ENCODE results near the gene MAPK12. TPM values are rescaled to one million over a fixed set of nuclear protein-coding genes. Genes with fewer than 3 reads are reported as not detected.
A peak's percentile ranks its signal among the peaks of the same experiment; 100 is the strongest.

The MAPK12 gene
- total RNA-seq, 1 donor: 28.0 TPM

- no peak overlapping the region for H3K4me3 ChIP-seq (ENCODE audit: low read depth, low read length)
- TF ChIP-seq, protein P1, sequence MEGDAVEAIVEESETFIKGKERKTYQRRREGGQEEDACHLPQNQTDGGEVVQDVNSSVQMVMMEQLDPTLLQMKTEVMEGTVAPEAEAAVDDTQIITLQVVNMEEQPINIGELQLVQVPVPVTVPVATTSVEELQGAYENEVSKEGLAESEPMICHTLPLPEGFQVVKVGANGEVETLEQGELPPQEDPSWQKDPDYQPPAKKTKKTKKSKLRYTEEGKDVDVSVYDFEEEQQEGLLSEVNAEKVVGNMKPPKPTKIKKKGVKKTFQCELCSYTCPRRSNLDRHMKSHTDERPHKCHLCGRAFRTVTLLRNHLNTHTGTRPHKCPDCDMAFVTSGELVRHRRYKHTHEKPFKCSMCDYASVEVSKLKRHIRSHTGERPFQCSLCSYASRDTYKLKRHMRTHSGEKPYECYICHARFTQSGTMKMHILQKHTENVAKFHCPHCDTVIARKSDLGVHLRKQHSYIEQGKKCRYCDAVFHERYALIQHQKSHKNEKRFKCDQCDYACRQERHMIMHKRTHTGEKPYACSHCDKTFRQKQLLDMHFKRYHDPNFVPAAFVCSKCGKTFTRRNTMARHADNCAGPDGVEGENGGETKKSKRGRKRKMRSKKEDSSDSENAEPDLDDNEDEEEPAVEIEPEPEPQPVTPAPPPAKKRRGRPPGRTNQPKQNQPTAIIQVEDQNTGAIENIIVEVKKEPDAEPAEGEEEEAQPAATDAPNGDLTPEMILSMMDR (IDR thresholded peaks at IDR 0.05; ENCODE audit: insufficient read depth, low read length): no peak
- no peak for DNase-seq (ENCODE audit: low read depth)
Observed at GRCh38 chr22:50238755-50239154, 22.7 kb downstream of the MAPK12 start.

- peak; percentile 24 for DNase-seq (ENCODE audit: low read depth)
- TF ChIP-seq, protein P1 (IDR thresholded peaks at IDR 0.05; ENCODE audit: insufficient read depth, low read length): peak; percentile 46
- H3K4me3 ChIP-seq (ENCODE audit: low read depth, low read length): no peak overlapping the region
Observed at GRCh38 chr22:50236731-50237409, 24.6 kb downstream of the MAPK12 start.

GRCh38 chr22:50233223-50233622 lies 28.3 kb downstream of the MAPK12 start:
- no peak overlapping the region for H3K4me3 ChIP-seq (ENCODE audit: low read depth, low read length)
- DNase-seq (ENCODE audit: low read depth): no peak
- TF ChIP-seq, protein P1 (IDR thresholded peaks at IDR 0.05; ENCODE audit: insufficient read depth, low read length): no peak

DNA sequence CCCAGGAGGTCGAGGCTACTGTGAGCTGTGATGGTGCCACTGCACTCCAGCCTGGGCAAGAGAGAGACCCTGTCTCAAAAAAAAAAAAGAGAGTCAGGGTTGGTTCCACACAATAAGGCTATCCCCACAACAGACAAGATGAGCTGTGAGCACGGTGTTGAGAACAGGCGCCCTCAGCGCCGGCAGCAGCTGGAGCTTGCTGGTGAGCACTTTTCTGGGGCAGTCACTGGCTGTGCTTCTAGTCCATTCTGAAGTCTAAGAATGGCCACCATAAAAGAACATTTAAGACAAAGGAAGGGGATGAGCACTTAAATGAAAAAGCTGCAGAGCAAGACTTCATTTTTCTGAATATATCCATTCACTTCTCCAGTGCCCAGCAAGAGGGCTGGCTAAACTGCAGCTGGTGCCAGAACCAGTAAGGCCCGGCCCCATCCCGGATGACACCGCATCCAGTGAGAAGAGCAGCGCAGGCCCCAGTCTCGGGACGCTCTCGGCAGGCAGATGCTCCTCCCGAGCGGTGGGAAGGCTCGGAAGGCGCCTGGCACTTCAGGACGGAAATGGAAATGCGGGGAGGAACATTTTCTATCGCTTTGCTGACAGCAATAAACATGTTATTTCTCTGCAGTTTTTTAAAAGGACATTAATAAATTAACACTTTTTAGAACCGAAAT lies 28.9 kb downstream of the MAPK12 start:
- TF ChIP-seq, protein P1 (IDR thresholded peaks at IDR 0.05; ENCODE audit: insufficient read depth, low read length): no peak
- H3K4me3 ChIP-seq (ENCODE audit: low read depth, low read length): no peak overlapping the region
- DNase-seq (ENCODE audit: low read depth): no peak

GRCh38 chr22:50229370-50229769 lies 32.1 kb downstream of the MAPK12 start:
- no peak for DNase-seq (ENCODE audit: low read depth)
- H3K4me3 ChIP-seq (ENCODE audit: low read depth, low read length): no peak overlapping the region
- TF ChIP-seq, protein P1 (IDR thresholded peaks at IDR 0.05; ENCODE audit: insufficient read depth, low read length): no peak

GRCh38 chr22:50228366-50228765 lies 33.1 kb downstream of the MAPK12 start:
- DNase-seq (ENCODE audit: low read depth): no peak
- TF ChIP-seq, protein P1 (IDR thresholded peaks at IDR 0.05; ENCODE audit: insufficient read depth, low read length): no peak
- no peak overlapping the region for H3K4me3 ChIP-seq (ENCODE audit: low read depth, low read length)
